Heart left ventricle (tissue), 16 donors: Measurements from ENCODE around the gene TPSAB1. TPM values are rescaled to one million over a fixed set of nuclear protein-coding genes. Genes with fewer than 3 reads are reported as not detected.
A peak's percentile ranks its signal among the peaks of the same experiment; 100 is the strongest.
"Not testable (repeated sequence)": the region's sequence is repeated elsewhere in the genome, so short reads cannot be mapped to it uniquely, and the experiment has no call there.

Experiments used
- ATAC-seq, 4 donors: fragments of 200-7000 bp; cut with Tn5 transposase; one replicate each; pipeline ENCODE4 v1.9.1; 2020 to 2022; ENCODE audit warnings: moderate library complexity in 4 of 4, mild to moderate bottlenecking in 3 of 4, moderate number of reproducible peaks in 1 of 4
- DNase-seq, 5 donors: peaks; one replicate each; pipeline ENCODE4 v3.0.0-alpha.2; 2020
- H3K27ac ChIP-seq, 12 donors: fragments of 200-600 bp; sonication (generic) in 4 of 12; one replicate each; pipeline versions ENCODE4 v1.5.0 to v1.8.0; 2016 to 2022; ENCODE audit warnings: mild to moderate bottlenecking in 2 of 12
- H3K27me3 ChIP-seq, 9 donors: fragments of 200-600 bp; sonication (generic) in 2 of 9; one replicate each; pipeline versions ENCODE4 v1.5.1 to v1.8.0; 2016 to 2022; ENCODE audit warnings: mild to moderate bottlenecking in 3 of 9
- H3K36me3 ChIP-seq, 9 donors: fragments of 200-600 bp; sonication (generic) in 2 of 9; one replicate each; pipeline versions ENCODE4 v1.5.0 to v1.8.0; 2018 to 2022; ENCODE audit warnings: mild to moderate bottlenecking in 2 of 9
- H3K4me1 ChIP-seq, 12 donors: fragments of 200-600 bp; sonication (generic) in 4 of 12; one replicate each; pipeline versions ENCODE4 v1.5.0 to v1.8.0; 2016 to 2022; ENCODE audit warnings: mild to moderate bottlenecking in 3 of 12
- H3K4me3 ChIP-seq, 12 donors: fragments of 200-600 bp; sonication (generic) in 4 of 12; one replicate each; pipeline versions ENCODE4 v1.5.0 to v1.8.0; 2017 to 2022; ENCODE audit warnings: mild to moderate bottlenecking in 9 of 12, moderate library complexity in 4 of 12
- H3K9me3 ChIP-seq, 12 donors: fragments of 200-600 bp; sonication (generic) in 4 of 12; one replicate each; pipeline versions ENCODE4 v1.5.0 to v1.8.0; 2016 to 2022; ENCODE audit warnings: mild to moderate bottlenecking in 1 of 12
- POLR2A ChIP-seq, 2 donors: fragments of 450-650 bp; IDR thresholded peaks; one replicate each; pipeline ENCODE4 v1.6.1; 2017; ENCODE audit warnings: antibody characterized with exemption in 2 of 2, mild to moderate bottlenecking in 2 of 2, moderate library complexity in 2 of 2
- WGBS, 4 donors: extraction: QIAGEN DNeasy Blood & Tissue Kit in 2 of 4; methylation state at CpG; one replicate each; pipeline versions ENCODE4 v1.1.5 to v1.1.7; 2013 to 2018; 5-methylcytosine and 5-hydroxymethylcytosine counted together
- intact Hi-C, 10 donors: fragments of 100-400 bp; cut with DNase I; formaldehyde crosslinking; loops; one replicate each; pipeline versions ENCODE4 v1.11.1 to v1.14.2; 2022
- polyA plus RNA-seq, 2 donors: library from polyadenylated mRNA; stranded (reverse); fragments of 200-250 nt; gene quantifications; one replicate each; pipeline ENCODE4 v1.2.3, GENCODE V29; 2013
- total RNA-seq, 9 donors: library from RNA; depleted of rRNA in 2 of 9; stranded (reverse); fragments of >200 nt in 2 of 9; fragmentation: NEBNext Ultra II Directional in 3 of 9; extraction: Animal tissue kit (Norgen Biotek cat#: 25700) in 3 of 9; gene quantifications; one replicate each; pipeline versions ENCODE4 v1.1.0 to v1.2.4, GENCODE V29; 2016 to 2023
- TF ChIP-seq, protein P1 (sequence below), 12 donors: fragments of 200-600 bp; sonication (generic) in 4 of 12; IDR thresholded peaks; one replicate each; pipeline versions ENCODE4 v1.5.0 to v1.8.0; 2018 to 2022; ENCODE audit warnings: antibody characterized with exemption in 12 of 12, mild to moderate bottlenecking in 5 of 12
- donor health status: ischemic (EF 13 %, LVEDD 7.1; RV severe dilation, severe dysfunction).
- donor health status: healthy with polysubstance abuse.
- donor health status: DM: no; HTN: yes; CAD: no.
- donor health status: DM: no; HTN: no; CAD: no.
- donor health status: ischemic (EF 25% LVEDD 6.9; RV normal size, moderate dysfunction).
- donor health status: ischemic (EF 25% LVEDD 5.7; RV mildly dilated, moderate dysfunction).
- donor health status: healthy.
- donor health status: DM: yes; HTN: yes; CAD: no.
- donor health status: ischemic (EF 35%, LVEDD 5.7; RV mildly dilated, moderate dysfunction).
- donor health status: nonischemic (EF 11% LVEDD 7.7; RV severe dilation, severe dysfunction).
- donor health status: DM: yes; HTN: yes; CAD: no.
- donor health status: PGD.
- donor health status: ischemic (EF 29% LVEDD 5.4; RV normal size, mild dysfunction).
- donor health status: nonischemic (EF 23%, LVEDD 6.1; RV moderate dilation, normal function).

The TPSAB1 gene
- total and polyA plus RNA-seq, 11 donors = 1.1 to 14.3 (median 3.4) TPM; not detected in 1

DNA sequence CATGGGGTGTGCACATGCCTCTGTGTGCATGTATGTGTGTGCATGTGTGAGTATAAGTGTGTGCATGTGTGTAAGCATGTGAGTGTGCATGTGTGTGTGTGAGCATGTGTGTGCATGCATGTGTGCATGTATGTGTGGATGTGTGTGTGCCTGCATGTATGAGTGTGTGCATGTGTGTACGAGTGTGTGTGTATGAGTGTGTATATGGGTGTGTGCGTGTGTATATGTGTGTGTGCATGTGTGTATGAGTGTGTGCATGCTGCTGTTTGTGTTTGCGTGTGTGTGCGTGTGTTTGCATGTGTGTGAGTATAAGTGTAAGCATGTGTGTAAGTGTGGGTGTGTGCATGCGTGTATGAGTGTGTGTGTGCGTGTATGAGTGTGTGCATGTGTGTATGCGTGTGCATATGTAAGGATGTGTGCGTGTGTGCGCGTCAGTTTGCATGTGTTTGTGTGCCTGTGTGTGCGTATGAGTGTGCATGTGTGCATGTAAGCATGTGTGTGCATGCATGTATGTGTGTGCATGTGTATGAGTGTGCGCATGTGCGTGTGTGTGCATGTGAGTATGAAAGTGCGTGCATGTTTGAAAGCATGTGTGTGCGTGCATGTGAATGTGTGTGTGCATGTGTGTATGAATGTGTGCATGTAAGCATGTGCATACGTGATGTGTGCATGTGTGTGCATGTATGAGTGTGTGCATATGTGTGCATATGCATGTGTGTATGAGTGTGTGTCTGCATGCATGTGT, 24.0 kb downstream of the TPSAB1 start:
- WGBS, 4 donors = 81 to 97% (median 93%) methylated on average over 16 of the region's 16 CpGs
- Histone ChIP-seq H3K9me3 (no peaks in the 10 kb centered on the region), H3K4me1 (no peaks in the 10 kb centered on the region), H3K4me3 (no peak overlapping the region), H3K27ac (no peak overlapping the region), H3K36me3 (no peaks in the 10 kb centered on the region), H3K27me3 (peaks cover 0 to 39% (median 27%) of the 10 kb centered on the region in 9 donors)
- ATAC-seq (no peak), DNase-seq (peak in 1 of 5 donors; percentile 7)
- intact Hi-C loops = no loop called here
- TF ChIP-seq POLR2A (IDR thresholded peaks at IDR 0.05) = no peak
- TF ChIP-seq, protein P1, sequence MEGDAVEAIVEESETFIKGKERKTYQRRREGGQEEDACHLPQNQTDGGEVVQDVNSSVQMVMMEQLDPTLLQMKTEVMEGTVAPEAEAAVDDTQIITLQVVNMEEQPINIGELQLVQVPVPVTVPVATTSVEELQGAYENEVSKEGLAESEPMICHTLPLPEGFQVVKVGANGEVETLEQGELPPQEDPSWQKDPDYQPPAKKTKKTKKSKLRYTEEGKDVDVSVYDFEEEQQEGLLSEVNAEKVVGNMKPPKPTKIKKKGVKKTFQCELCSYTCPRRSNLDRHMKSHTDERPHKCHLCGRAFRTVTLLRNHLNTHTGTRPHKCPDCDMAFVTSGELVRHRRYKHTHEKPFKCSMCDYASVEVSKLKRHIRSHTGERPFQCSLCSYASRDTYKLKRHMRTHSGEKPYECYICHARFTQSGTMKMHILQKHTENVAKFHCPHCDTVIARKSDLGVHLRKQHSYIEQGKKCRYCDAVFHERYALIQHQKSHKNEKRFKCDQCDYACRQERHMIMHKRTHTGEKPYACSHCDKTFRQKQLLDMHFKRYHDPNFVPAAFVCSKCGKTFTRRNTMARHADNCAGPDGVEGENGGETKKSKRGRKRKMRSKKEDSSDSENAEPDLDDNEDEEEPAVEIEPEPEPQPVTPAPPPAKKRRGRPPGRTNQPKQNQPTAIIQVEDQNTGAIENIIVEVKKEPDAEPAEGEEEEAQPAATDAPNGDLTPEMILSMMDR (IDR thresholded peaks at IDR 0.05) = no peak

DNA sequence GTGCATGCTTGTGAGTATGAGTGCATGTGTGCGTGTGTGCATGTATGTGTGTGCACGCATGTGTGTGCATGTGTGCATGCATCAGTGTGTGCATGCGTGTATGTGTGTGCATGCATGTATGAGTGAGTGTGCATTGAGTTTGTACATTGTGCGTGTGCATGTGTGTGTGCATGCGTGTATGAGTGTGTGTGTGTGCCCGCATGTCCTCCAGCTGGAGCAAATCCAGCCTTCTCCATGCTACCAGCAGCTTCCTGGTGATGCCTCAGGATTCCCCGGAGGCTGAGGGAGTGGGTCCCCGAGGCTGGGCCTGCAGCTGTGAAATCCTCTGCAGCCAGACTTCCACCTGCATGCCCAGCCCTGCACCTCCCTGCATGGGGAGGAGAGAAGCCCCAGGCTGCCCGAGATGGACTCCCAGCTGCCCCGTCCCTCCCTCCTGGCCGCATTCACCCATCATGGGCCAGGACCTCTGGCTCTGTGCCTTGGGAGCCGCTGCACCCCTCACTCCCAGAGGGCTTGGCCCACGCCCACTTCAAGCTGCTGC, 24.7 kb downstream of the TPSAB1 start:
- 72 to 86% (median 81%) methylated on average over 13 of the region's 13 CpGs for WGBS, 4 donors
- Histone ChIP-seq H3K36me3 (no peaks in the 10 kb centered on the region), H3K27me3 (peaks cover 0 to 33% (median 21%) of the 10 kb centered on the region in 9 donors), H3K4me1 (no peaks in the 10 kb centered on the region), H3K27ac (no peak overlapping the region), H3K4me3 (no peak overlapping the region), H3K9me3 (no peaks in the 10 kb centered on the region)
- TF ChIP-seq, protein P1 (IDR thresholded peaks at IDR 0.05) = no peak
- TF ChIP-seq POLR2A (IDR thresholded peaks at IDR 0.05) = no peak
- intact Hi-C loops = no loop called here
- peak in 1 of 5 donors; percentile 9 for DNase-seq
- no peak for ATAC-seq

DNA sequence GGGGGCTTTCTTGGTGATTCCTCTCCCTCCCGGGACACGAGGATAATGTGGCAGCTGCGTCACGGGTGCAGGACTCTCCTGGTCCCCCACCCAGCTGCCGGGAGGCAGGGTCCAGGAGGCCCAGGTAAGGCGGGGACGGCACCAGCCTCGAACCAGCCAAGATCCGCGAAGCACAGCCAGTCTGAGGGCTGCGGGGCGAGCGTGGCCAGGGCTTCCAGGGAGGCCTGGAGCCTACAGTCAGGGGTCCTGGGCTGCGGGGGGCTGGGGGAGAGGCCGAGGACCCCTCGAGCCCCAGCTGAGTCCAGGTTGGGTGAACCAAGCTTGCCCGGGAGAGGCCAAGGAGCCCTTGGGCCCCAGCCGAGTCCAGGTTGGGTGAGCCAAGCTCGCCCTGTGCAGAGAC, 25.3 kb downstream of the TPSAB1 start:
- TF ChIP-seq, protein P1 (IDR thresholded peaks at IDR 0.05) = no peak
- TF ChIP-seq POLR2A (IDR thresholded peaks at IDR 0.05) = no peak
- H3K27ac ChIP-seq = no peak overlapping the region
- H3K9me3 ChIP-seq = no peaks in the 10 kb centered on the region

DNA sequence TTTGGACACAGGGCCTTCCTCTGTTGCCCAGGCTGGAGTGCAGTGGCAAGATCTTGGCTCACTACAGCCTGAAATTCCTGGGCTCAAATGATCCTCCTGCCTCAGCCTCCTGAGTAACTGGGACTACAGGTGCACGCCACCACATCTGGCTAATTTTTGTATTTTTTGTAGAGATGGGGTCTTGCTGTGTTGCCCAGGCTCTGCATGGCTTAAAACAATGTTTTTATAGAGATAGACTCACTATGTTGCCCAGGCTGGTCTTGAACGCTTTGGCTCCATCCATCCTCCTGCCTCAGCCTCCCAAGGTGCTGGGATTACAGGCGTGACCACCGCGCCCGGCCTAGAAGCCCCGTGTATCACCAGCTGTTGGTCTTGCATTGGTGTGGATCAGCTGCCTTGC, 28.9 kb downstream of the TPSAB1 start:
- H3K36me3 ChIP-seq, H3K27me3 ChIP-seq: not testable (repeated sequence)
- 89 to 96% (median 93%) methylated on average over 7 of the region's 7 CpGs for WGBS, 4 donors

More for the DNA sequence above, 25.3 kb downstream of the TPSAB1 start:
- Histone ChIP-seq H3K27me3 (peaks cover 0 to 28% (median 18%) of the 10 kb centered on the region in 9 donors), H3K4me1 (no peaks in the 10 kb centered on the region), H3K36me3 (no peaks in the 10 kb centered on the region), H3K4me3 (no peak overlapping the region)
- DNase-seq (peak in 1 of 5 donors; percentile 15), ATAC-seq (no peak)
- intact Hi-C loops = no loop called here
- WGBS, 4 donors = 81 to 95% (median 90%) methylated on average over 7 to 19 of the region's 19 CpGs

More for the DNA sequence above, 28.9 kb downstream of the TPSAB1 start:
- H3K4me3 ChIP-seq, H3K9me3 ChIP-seq, ATAC-seq, H3K4me1 ChIP-seq, intact Hi-C loops, DNase-seq, H3K27ac ChIP-seq: not testable (repeated sequence)
